Epithelial cell of esophagus (primary cell): ENCODE results near the gene SHISAL1.

Source experiments
- DNase-seq: peaks from one replicate; pipeline ENCODE4 v3.0.0; 2010; ENCODE audit warnings: low read depth
- H3K4me3 ChIP-seq: 2 replicates; pipeline ENCODE4 v1.5.1; 2011; ENCODE audit warnings: mild to moderate bottlenecking, low read length, control low read depth
- TF ChIP-seq, protein P1 (sequence below): IDR thresholded peaks from 2 replicates; pipeline ENCODE4 v1.5.1; 2011; ENCODE audit warnings: low read depth, mild to moderate bottlenecking, low read length, control low read depth, inconsistent platforms; ENCODE audit not compliant: insufficient read depth; ENCODE audit errors: missing control alignments

SHISAL1 gene

DNA sequence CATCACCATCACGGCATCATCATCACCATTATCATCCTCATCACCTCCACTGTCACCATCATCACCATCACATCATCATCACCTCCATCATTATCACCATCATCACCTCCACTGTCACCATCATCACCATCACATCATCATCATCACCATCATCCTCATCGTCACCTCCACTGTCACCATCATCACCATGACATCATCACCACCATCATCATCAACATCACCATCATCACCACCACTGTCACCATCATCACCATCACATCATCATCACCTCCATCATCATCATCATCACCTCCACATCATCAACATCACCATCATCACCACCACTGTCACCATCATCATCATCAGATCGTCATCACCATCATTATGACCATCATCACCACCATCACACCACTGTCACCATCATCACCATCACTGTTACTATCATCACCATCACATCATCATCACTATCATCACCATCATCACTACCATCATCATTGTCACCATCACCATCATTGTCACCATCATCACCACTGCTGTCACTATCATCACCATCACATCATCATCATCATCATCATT, 99.2 kb downstream of the SHISAL1 start:
- TF ChIP-seq, protein P1, sequence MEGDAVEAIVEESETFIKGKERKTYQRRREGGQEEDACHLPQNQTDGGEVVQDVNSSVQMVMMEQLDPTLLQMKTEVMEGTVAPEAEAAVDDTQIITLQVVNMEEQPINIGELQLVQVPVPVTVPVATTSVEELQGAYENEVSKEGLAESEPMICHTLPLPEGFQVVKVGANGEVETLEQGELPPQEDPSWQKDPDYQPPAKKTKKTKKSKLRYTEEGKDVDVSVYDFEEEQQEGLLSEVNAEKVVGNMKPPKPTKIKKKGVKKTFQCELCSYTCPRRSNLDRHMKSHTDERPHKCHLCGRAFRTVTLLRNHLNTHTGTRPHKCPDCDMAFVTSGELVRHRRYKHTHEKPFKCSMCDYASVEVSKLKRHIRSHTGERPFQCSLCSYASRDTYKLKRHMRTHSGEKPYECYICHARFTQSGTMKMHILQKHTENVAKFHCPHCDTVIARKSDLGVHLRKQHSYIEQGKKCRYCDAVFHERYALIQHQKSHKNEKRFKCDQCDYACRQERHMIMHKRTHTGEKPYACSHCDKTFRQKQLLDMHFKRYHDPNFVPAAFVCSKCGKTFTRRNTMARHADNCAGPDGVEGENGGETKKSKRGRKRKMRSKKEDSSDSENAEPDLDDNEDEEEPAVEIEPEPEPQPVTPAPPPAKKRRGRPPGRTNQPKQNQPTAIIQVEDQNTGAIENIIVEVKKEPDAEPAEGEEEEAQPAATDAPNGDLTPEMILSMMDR = no peak

DNA sequence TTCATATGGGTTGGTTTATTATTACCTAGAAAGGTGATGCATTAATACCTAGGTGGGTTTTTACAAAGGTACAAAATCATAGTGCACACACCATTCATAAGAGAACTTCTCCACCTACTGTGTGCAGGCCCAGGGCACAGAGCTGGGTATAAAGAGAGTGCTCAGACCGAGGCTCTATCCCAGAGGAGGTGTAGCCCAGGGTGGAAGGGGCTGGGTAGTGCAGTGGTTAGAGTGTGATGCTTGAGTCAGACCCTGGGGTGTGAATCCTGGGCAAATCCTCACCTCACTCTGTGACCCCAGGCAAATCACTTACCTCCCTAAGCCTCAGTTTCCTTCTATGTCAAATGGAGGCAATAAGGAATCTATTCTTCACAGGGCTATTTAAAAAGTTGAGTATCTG, 99.8 kb downstream of the SHISAL1 start:
- DNase-seq = no peak
- TF ChIP-seq, protein P1 = no peak
- H3K4me3 ChIP-seq = no peak overlapping the region

More for the DNA sequence above, 99.2 kb downstream of the SHISAL1 start:
- no peak overlapping the region for H3K4me3 ChIP-seq
- DNase-seq = no peak

GRCh38 chr22:44211946-44212930, 100.5 kb downstream of the SHISAL1 start:
- no peak for DNase-seq
- H3K4me3 ChIP-seq = no peak overlapping the region
- TF ChIP-seq, protein P1 = no peak

GRCh38 chr22:44211256-44211945, 101.3 kb downstream of the SHISAL1 start:
- TF ChIP-seq, protein P1 = no peak
- DNase-seq = no peak
- no peak overlapping the region for H3K4me3 ChIP-seq

GRCh38 chr22:44210722-44211121, 102.0 kb downstream of the SHISAL1 start:
- TF ChIP-seq, protein P1 = no peak
- no peak overlapping the region for H3K4me3 ChIP-seq
- no peak for DNase-seq

DNA sequence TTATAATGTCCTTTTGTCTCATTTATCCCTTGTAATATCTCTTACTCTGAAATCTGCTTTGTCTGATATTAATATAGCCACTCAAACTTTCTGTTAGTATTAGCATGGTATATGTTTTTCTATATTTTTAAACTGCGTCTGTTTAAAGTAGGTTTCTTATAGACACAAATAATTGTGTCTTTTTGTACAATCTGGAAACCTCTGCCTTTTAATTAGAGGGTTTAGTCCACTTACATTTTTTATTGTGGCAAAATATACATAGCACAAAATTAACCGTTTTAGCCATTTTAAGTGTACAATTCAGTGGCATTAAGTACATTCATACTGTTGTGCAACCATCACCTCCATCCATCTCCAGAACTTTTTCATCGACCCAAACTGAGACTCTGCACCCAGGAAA, 103.4 kb downstream of the SHISAL1 start:
- TF ChIP-seq, protein P1 = no peak
- no peak overlapping the region for H3K4me3 ChIP-seq
- DNase-seq = no peak
